Large intestine (tissue), 3 donors: ENCODE measurements around the gene EIF4E3. TPM values are rescaled to one million over a fixed set of nuclear protein-coding genes. Genes with fewer than 3 reads are reported as not detected.

Experiments
- DNase-seq, 2 donors: peaks; one replicate each; pipeline versions ENCODE4 v3.0.0 to v3.0.0-alpha.2; 2013
- H3K27ac ChIP-seq: one replicate; pipeline ENCODE4 v1.5.1; 2013; ENCODE audit warnings: low read length
- H3K27me3 ChIP-seq: 2 replicates; pipeline ENCODE4 v1.6.1; 2013; ENCODE audit warnings: low read length; ENCODE audit not compliant: control insufficient read depth, insufficient read depth
- H3K36me3 ChIP-seq: 2 replicates; pipeline ENCODE4 v1.6.1; 2013; ENCODE audit warnings: low read length; ENCODE audit not compliant: control insufficient read depth, insufficient read depth
- H3K4me1 ChIP-seq: one replicate; pipeline ENCODE4 v1.6.1; 2013; ENCODE audit warnings: low read length; ENCODE audit not compliant: control insufficient read depth, insufficient read depth
- H3K4me3 ChIP-seq: one replicate; pipeline ENCODE4 v1.5.1; 2013; ENCODE audit warnings: low read length
- H3K9me3 ChIP-seq: one replicate; pipeline ENCODE4 v1.6.1; 2013; ENCODE audit warnings: mild to moderate bottlenecking, low read depth, low read length, moderate library complexity; ENCODE audit not compliant: control insufficient read depth
- WGBS: methylation state at CpG from one replicate; pipeline ENCODE4 v1.1.5; 2013; ENCODE audit warnings: low lambda C conversion rate; ENCODE audit not compliant: insufficient coverage; 5-methylcytosine and 5-hydroxymethylcytosine counted together
- polyA plus RNA-seq: library from polyadenylated mRNA; unstranded; fragments of 120-200 nt; gene quantifications from one replicate; pipeline ENCODE4 v1.2.1, GENCODE V29; 2013

EIF4E3 gene
- polyA plus RNA-seq, 1 donor, result 7.7 TPM

DNA sequence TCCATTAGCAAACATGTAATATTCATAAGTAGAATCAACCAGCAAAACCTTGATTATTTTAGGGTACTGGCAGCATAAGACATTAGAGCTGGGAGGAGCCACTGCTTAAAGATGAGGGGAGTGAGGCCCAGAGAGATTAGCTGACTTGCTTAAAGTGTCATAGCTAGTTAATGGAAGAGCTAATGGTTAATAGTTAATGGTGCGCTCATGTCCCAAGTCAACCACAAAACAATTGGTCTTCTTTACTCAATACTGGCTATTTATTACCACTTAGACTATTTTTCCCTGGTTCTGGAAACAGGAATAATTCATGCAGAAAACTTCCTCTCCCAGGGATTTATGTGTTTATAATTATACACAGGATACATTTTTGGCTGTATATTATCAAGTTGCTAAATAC, 33.1 kb downstream of the EIF4E3 start:
- Histone ChIP-seq H3K36me3 (no peaks in the 10 kb centered on the region), H3K27me3 (no peaks in the 10 kb centered on the region), H3K4me3 (no peak overlapping the region), H3K9me3 (no peaks in the 10 kb centered on the region), H3K4me1 (peaks cover 32% of the 10 kb centered on the region), H3K27ac (no peak overlapping the region)
- DNase-seq, result no peak
- no CpG with 5 or more reads among the region's 1 CpG for WGBS

- WGBS, result 80% methylated on average over 1 of the region's 4 CpGs
- Histone ChIP-seq H3K27ac (no peak overlapping the region), H3K27me3 (no peaks in the 10 kb centered on the region), H3K4me1 (peaks cover 37% of the 10 kb centered on the region), H3K36me3 (no peaks in the 10 kb centered on the region), H3K9me3 (no peaks in the 10 kb centered on the region), H3K4me3 (no peak overlapping the region)
- DNase-seq, result no peak
These were observed 34.8 kb downstream of the EIF4E3 start for GRCh38 chr3:71690341-71690841.

DNA sequence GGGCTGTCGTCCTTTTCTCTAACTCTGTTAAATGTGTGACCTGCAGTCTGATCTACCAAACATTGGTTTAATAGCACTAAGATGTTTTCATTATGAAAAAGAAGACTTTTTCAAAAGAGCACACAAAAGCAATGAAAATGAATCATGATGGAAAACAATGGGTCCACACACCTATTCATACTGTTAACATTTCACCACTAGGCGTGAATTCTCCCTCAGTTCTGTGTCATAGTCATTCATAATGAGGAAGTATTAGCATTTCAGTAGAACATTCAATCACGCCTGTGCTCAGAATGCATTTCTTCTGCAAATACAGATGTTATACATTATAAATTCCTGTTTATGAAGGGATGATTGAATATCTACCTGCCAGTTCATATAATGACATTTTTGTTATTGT, 35.9 kb downstream of the EIF4E3 start:
- Histone ChIP-seq H3K36me3 (no peaks in the 10 kb centered on the region), H3K4me1 (peaks cover 30% of the 10 kb centered on the region), H3K4me3 (no peak overlapping the region), H3K27me3 (no peaks in the 10 kb centered on the region), H3K27ac (no peak overlapping the region), H3K9me3 (no peaks in the 10 kb centered on the region)
- no peak for DNase-seq
- WGBS, result 100% methylated on average over 1 of the region's 3 CpGs

GRCh38 chr3:71688121-71688520, 37.1 kb downstream of the EIF4E3 start:
- DNase-seq, result no peak
- no peak overlapping the region for H3K27ac ChIP-seq
- WGBS, result no CpG with 5 or more reads among the region's 1 CpG
- no peaks in the 10 kb centered on the region for H3K9me3 ChIP-seq
- H3K27me3 ChIP-seq, result no peaks in the 10 kb centered on the region
- H3K36me3 ChIP-seq, result no peaks in the 10 kb centered on the region
- no peak overlapping the region for H3K4me3 ChIP-seq
- H3K4me1 ChIP-seq, result peaks cover 23% of the 10 kb centered on the region

- no peaks in the 10 kb centered on the region for H3K9me3 ChIP-seq
- no peak overlapping the region for H3K4me3 ChIP-seq
- H3K27ac ChIP-seq, result no peak overlapping the region
- H3K36me3 ChIP-seq, result no peaks in the 10 kb centered on the region
- peak in 1 of 2 donors; percentile 32 for DNase-seq
- WGBS, result no CpG with 5 or more reads among the region's 7 CpGs
- H3K4me1 ChIP-seq, result peaks cover 28% of the 10 kb centered on the region
- H3K27me3 ChIP-seq, result no peaks in the 10 kb centered on the region
These were observed 39.5 kb downstream of the EIF4E3 start for GRCh38 chr3:71685686-71686085.

GRCh38 chr3:71684757-71685386, 40.3 kb downstream of the EIF4E3 start:
- Histone ChIP-seq H3K36me3 (no peaks in the 10 kb centered on the region), H3K27me3 (no peaks in the 10 kb centered on the region), H3K9me3 (no peaks in the 10 kb centered on the region), H3K4me1 (peaks cover 28% of the 10 kb centered on the region), H3K27ac (no peak overlapping the region), H3K4me3 (no peak overlapping the region)
- no CpG with 5 or more reads among the region's 6 CpGs for WGBS
- DNase-seq, result no peak

GRCh38 chr3:71684046-71684756, 41.0 kb downstream of the EIF4E3 start:
- Histone ChIP-seq H3K27ac (no peak overlapping the region), H3K9me3 (no peaks in the 10 kb centered on the region), H3K27me3 (no peaks in the 10 kb centered on the region), H3K36me3 (no peaks in the 10 kb centered on the region), H3K4me1 (peaks cover 28% of the 10 kb centered on the region), H3K4me3 (no peak overlapping the region)
- DNase-seq, result no peak
- WGBS, result 75% methylated on average over 2 of the region's 7 CpGs

DNA sequence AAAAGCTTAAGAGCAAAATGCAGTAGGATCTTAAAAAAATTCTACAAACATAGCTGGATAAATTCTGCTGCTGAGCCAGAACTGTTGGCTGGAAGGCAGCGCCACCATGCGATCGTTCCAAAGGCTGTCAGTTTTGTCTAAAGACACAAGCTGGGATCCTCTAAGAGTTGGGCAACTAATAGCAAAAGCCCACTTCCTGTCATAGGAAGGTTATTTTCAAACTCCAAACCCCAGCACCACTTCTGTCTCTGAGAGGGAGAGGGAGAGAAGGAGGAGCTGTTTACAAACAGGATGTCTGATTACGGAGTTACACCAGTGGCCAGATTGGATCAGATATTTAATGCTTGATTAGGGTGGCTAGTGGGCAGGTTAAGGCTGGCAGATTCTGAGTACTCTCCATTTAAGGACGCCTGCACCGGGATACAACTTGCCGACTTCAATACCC, 44.0 kb downstream of the EIF4E3 start:
- peaks cover 19% of the 10 kb centered on the region for H3K4me1 ChIP-seq
- 40% methylated on average over 3 of the region's 7 CpGs for WGBS
- H3K9me3 ChIP-seq, result no peaks in the 10 kb centered on the region
- no peak overlapping the region for H3K27ac ChIP-seq
- no peak overlapping the region for H3K4me3 ChIP-seq
- DNase-seq, result peak in 1 of 2 donors; percentile 47
- H3K36me3 ChIP-seq, result no peaks in the 10 kb centered on the region
- H3K27me3 ChIP-seq, result no peaks in the 10 kb centered on the region

- no peak overlapping the region for H3K27ac ChIP-seq
- H3K27me3 ChIP-seq, result no peaks in the 10 kb centered on the region
- WGBS, result no CpG with 5 or more reads among the region's 1 CpG
- no peaks in the 10 kb centered on the region for H3K36me3 ChIP-seq
- H3K4me3 ChIP-seq, result no peak overlapping the region
- peak in 1 of 2 donors; percentile 55 for DNase-seq
- H3K4me1 ChIP-seq, result peaks cover 15% of the 10 kb centered on the region
- no peaks in the 10 kb centered on the region for H3K9me3 ChIP-seq
These were observed 44.6 kb downstream of the EIF4E3 start for GRCh38 chr3:71680603-71681002.

DNA sequence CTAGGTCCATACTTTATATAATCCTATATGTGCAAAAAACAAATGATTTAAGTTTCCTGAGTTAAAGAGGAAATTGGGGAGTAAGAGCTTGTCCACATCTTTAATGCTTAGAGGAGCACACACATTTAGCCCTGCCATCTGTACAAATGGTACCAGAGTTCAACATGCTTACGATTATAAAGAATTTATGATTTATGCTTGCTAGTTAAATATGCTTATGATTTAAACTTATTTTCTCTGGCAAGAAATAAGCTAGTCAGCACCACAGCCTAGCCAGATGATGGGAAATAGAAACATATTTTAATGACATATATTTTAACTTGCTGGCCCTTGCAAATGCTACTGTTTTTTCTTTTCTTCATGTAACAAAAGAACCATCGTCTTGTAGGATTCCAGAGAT, 48.3 kb downstream of the EIF4E3 start:
- Histone ChIP-seq H3K36me3 (no peaks in the 10 kb centered on the region), H3K27me3 (no peaks in the 10 kb centered on the region), H3K9me3 (no peaks in the 10 kb centered on the region), H3K27ac (no peak overlapping the region), H3K4me3 (no peak overlapping the region), H3K4me1 (peaks cover 7% of the 10 kb centered on the region)
- 63% methylated on average over 1 of the region's 2 CpGs for WGBS
- DNase-seq, result no peak
